ENCODE results near the gene HAO2.

- TF ChIP-seq, protein P1, sequence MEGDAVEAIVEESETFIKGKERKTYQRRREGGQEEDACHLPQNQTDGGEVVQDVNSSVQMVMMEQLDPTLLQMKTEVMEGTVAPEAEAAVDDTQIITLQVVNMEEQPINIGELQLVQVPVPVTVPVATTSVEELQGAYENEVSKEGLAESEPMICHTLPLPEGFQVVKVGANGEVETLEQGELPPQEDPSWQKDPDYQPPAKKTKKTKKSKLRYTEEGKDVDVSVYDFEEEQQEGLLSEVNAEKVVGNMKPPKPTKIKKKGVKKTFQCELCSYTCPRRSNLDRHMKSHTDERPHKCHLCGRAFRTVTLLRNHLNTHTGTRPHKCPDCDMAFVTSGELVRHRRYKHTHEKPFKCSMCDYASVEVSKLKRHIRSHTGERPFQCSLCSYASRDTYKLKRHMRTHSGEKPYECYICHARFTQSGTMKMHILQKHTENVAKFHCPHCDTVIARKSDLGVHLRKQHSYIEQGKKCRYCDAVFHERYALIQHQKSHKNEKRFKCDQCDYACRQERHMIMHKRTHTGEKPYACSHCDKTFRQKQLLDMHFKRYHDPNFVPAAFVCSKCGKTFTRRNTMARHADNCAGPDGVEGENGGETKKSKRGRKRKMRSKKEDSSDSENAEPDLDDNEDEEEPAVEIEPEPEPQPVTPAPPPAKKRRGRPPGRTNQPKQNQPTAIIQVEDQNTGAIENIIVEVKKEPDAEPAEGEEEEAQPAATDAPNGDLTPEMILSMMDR (IDR thresholded peaks at IDR 0.05): no peak
- TF ChIP-seq, protein P2, sequence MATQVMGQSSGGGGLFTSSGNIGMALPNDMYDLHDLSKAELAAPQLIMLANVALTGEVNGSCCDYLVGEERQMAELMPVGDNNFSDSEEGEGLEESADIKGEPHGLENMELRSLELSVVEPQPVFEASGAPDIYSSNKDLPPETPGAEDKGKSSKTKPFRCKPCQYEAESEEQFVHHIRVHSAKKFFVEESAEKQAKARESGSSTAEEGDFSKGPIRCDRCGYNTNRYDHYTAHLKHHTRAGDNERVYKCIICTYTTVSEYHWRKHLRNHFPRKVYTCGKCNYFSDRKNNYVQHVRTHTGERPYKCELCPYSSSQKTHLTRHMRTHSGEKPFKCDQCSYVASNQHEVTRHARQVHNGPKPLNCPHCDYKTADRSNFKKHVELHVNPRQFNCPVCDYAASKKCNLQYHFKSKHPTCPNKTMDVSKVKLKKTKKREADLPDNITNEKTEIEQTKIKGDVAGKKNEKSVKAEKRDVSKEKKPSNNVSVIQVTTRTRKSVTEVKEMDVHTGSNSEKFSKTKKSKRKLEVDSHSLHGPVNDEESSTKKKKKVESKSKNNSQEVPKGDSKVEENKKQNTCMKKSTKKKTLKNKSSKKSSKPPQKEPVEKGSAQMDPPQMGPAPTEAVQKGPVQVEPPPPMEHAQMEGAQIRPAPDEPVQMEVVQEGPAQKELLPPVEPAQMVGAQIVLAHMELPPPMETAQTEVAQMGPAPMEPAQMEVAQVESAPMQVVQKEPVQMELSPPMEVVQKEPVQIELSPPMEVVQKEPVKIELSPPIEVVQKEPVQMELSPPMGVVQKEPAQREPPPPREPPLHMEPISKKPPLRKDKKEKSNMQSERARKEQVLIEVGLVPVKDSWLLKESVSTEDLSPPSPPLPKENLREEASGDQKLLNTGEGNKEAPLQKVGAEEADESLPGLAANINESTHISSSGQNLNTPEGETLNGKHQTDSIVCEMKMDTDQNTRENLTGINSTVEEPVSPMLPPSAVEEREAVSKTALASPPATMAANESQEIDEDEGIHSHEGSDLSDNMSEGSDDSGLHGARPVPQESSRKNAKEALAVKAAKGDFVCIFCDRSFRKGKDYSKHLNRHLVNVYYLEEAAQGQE (IDR thresholded peaks at IDR 0.05; ENCODE audit: insufficient read depth in 1 of 2, low read depth in 2 of 2, low read length in 1 of 2): no peak
- TF ChIP-seq POLR2AphosphoS5 (IDR thresholded peaks at IDR 0.05; ENCODE audit: low read depth, low read length) (no peak), SIN3A (IDR thresholded peaks at IDR 0.05; ENCODE audit: borderline replicate concordance, insufficient read depth, low read depth, low read length) (no peak), TCF7L2 (IDR thresholded peaks at IDR 0.05; ENCODE audit: low read depth, low read length) (no peak)
These were observed 17.1 kb downstream of the HAO2 start for GRCh38 chr1:119385650-119386049.
